HepG2 (cell line): ENCODE results near the gene CSF3R. TPM values are rescaled to one million over a fixed set of nuclear protein-coding genes. Genes with fewer than 3 reads are reported as not detected.

Experiments used
- DMAP1 ChIP-seq: IDR thresholded peaks from 2 replicates; pipeline ENCODE4 v1.6.1; 2016
- ELF4 ChIP-seq: sonication (generic); formaldehyde crosslinking; IDR thresholded peaks from 2 replicates; pipeline ENCODE4 v1.5.0; 2020; ENCODE audit warnings: missing genetic modification reagents, mild to moderate bottlenecking, moderate library complexity, borderline replicate concordance
- PPARG ChIP-seq: conservative IDR thresholded peaks from 2 replicates; pipeline ENCODE4 v1.6.1; 2016; ENCODE audit warnings: missing biosample characterization, missing genetic modification reagents
- RXRA ChIP-seq: sonication (generic); formaldehyde crosslinking; IDR thresholded peaks from 2 replicates; pipeline ENCODE4 v1.5.1; 2020; ENCODE audit warnings: missing genetic modification reagents
- SALL1 ChIP-seq: sonication (generic); formaldehyde crosslinking; IDR thresholded peaks from 2 replicates; pipeline ENCODE4 v1.8.0; 2022; ENCODE audit warnings: mild to moderate bottlenecking, missing genetic modification reagents
- SNRNP70 ChIP-seq: fragments of 200-400 bp; formaldehyde crosslinking; IDR thresholded peaks from 2 replicates; pipeline ENCODE4 v1.6.1; 2017; ENCODE audit warnings: mild to moderate bottlenecking, low read depth, low read length, moderate library complexity
- polyA plus RNA-seq, 8 experiments: library from polyadenylated mRNA; depleted of rRNA in 3 of 8; stranded (reverse) in 7 of 8; unstranded in 1 of 8; fragments of >200 nt; fragmentation: Illumina TruSeq in 4 of 8; extraction: Trizol in 4 of 8; gene quantifications; 2 replicates each; pipeline versions ENCODE4 v1.2.1 to v1.2.3, GENCODE V29; 2011 to 2016; ENCODE audit warnings: low read depth in 4 of 8, missing spikeins in 1 of 8, mixed read lengths in 1 of 8; ENCODE audit not compliant: insufficient read depth in 1 of 8
- total RNA-seq, 5 experiments: library from RNA; depleted of rRNA; stranded (reverse); fragments of >200 nt; fragmentation: Illumina TruSeq; extraction: Trizol; gene quantifications; 2 replicates each; pipeline ENCODE4 v1.2.3, GENCODE V29; 2016; ENCODE audit warnings: low read depth in 1 of 5
- TF ChIP-seq, protein P1 (sequence below): sonication (generic); formaldehyde crosslinking; IDR thresholded peaks from 2 replicates; pipeline ENCODE4 v1.4.0; 2020; ENCODE audit warnings: missing genetic modification reagents
- TF ChIP-seq, protein P2 (sequence below): IDR thresholded peaks from 2 replicates; pipeline ENCODE4 v1.6.1; 2016; ENCODE audit warnings: low read depth, missing genetic modification reagents, missing compliant biosample characterization
- TF ChIP-seq, protein P3 (sequence below): sonication (generic); formaldehyde crosslinking; IDR thresholded peaks from 2 replicates; pipeline ENCODE4 v1.8.1; 2023; ENCODE audit warnings: mild to moderate bottlenecking, missing genetic modification reagents
- TF ChIP-seq, protein P4 (sequence below): sonication (generic); formaldehyde crosslinking; IDR thresholded peaks from 2 replicates; pipeline ENCODE4 v1.4.0; 2020; ENCODE audit warnings: missing genetic modification reagents, borderline replicate concordance

CSF3R gene
- total and polyA plus RNA-seq, 2 of the 13 experiments (the other 11 are each of a cell fraction or from before 2014, with no cell fraction given) = 11.9 to 28.8 TPM

DNA sequence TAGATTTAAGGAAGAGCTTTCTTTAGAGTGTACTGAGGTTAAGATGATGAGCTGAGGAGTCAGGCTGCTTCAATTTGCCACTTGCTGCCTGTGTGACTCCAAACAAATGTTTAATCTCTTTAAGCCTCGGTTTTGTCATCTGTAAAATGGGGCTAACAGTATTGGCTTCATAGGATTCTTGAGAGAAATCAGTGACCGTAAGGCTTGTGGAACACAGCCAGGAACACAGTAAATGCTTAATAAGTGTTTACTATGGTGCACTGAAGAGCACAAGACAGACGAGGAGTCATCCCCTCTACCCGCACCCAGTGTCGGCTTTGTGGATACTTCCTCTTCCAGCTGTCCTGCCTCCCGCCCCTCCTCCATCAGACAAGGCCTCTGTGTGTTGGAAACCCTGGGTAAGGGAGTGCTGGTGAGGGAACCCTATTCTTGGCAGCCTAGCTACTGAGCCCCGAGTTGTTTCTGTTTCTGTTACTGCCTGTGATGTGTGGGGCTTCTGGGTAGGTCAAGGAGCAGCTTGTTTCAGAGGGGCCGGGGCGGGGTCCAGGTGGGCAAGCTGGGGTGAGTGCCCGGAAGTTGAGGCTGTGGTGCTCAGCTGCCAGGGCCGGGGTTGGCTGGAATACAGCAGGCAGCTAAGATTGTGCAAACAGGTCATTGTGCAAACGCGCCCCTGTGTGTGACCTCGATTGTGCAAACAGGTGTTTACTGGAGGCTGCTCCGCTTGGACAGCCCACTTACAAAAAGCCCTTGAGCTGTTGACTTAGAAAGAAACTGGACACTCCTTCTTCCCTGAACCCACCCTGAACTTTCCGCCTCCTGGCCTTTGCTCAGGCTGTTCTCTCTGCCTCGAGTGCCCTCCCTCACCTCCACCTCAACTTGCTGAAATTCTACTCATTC lies 4.0 kb upstream of the CSF3R start (continued):
- TF ChIP-seq SALL1 (CRISPR knock-in tag) (peak; percentile 99), SNRNP70 (no peak), ELF4 (peak; percentile 76; the same call in 1 of the 2 replicates), PPARG (CRISPR knock-in tag) (peak; percentile 88), DMAP1 (CRISPR knock-in tag) (peak; percentile 81), RXRA (CRISPR knock-in tag) (peak; percentile 99)
- TF ChIP-seq, protein P1, sequence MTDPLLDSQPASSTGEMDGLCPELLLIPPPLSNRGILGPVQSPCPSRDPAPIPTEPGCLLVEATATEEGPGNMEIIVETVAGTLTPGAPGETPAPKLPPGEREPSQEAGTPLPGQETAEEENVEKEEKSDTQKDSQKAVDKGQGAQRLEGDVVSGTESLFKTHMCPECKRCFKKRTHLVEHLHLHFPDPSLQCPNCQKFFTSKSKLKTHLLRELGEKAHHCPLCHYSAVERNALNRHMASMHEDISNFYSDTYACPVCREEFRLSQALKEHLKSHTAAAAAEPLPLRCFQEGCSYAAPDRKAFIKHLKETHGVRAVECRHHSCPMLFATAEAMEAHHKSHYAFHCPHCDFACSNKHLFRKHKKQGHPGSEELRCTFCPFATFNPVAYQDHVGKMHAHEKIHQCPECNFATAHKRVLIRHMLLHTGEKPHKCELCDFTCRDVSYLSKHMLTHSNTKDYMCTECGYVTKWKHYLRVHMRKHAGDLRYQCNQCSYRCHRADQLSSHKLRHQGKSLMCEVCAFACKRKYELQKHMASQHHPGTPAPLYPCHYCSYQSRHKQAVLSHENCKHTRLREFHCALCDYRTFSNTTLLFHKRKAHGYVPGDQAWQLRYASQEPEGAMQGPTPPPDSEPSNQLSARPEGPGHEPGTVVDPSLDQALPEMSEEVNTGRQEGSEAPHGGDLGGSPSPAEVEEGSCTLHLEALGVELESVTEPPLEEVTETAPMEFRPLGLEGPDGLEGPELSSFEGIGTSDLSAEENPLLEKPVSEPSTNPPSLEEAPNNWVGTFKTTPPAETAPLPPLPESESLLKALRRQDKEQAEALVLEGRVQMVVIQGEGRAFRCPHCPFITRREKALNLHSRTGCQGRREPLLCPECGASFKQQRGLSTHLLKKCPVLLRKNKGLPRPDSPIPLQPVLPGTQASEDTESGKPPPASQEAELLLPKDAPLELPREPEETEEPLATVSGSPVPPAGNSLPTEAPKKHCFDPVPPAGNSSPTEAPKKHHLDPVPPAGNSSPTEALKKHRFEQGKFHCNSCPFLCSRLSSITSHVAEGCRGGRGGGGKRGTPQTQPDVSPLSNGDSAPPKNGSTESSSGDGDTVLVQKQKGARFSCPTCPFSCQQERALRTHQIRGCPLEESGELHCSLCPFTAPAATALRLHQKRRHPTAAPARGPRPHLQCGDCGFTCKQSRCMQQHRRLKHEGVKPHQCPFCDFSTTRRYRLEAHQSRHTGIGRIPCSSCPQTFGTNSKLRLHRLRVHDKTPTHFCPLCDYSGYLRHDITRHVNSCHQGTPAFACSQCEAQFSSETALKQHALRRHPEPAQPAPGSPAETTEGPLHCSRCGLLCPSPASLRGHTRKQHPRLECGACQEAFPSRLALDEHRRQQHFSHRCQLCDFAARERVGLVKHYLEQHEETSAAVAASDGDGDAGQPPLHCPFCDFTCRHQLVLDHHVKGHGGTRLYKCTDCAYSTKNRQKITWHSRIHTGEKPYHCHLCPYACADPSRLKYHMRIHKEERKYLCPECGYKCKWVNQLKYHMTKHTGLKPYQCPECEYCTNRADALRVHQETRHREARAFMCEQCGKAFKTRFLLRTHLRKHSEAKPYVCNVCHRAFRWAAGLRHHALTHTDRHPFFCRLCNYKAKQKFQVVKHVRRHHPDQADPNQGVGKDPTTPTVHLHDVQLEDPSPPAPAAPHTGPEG (CRISPR knock-in tag) = peak; percentile 76; the same call in 1 of the 2 replicates
- TF ChIP-seq, protein P2, sequence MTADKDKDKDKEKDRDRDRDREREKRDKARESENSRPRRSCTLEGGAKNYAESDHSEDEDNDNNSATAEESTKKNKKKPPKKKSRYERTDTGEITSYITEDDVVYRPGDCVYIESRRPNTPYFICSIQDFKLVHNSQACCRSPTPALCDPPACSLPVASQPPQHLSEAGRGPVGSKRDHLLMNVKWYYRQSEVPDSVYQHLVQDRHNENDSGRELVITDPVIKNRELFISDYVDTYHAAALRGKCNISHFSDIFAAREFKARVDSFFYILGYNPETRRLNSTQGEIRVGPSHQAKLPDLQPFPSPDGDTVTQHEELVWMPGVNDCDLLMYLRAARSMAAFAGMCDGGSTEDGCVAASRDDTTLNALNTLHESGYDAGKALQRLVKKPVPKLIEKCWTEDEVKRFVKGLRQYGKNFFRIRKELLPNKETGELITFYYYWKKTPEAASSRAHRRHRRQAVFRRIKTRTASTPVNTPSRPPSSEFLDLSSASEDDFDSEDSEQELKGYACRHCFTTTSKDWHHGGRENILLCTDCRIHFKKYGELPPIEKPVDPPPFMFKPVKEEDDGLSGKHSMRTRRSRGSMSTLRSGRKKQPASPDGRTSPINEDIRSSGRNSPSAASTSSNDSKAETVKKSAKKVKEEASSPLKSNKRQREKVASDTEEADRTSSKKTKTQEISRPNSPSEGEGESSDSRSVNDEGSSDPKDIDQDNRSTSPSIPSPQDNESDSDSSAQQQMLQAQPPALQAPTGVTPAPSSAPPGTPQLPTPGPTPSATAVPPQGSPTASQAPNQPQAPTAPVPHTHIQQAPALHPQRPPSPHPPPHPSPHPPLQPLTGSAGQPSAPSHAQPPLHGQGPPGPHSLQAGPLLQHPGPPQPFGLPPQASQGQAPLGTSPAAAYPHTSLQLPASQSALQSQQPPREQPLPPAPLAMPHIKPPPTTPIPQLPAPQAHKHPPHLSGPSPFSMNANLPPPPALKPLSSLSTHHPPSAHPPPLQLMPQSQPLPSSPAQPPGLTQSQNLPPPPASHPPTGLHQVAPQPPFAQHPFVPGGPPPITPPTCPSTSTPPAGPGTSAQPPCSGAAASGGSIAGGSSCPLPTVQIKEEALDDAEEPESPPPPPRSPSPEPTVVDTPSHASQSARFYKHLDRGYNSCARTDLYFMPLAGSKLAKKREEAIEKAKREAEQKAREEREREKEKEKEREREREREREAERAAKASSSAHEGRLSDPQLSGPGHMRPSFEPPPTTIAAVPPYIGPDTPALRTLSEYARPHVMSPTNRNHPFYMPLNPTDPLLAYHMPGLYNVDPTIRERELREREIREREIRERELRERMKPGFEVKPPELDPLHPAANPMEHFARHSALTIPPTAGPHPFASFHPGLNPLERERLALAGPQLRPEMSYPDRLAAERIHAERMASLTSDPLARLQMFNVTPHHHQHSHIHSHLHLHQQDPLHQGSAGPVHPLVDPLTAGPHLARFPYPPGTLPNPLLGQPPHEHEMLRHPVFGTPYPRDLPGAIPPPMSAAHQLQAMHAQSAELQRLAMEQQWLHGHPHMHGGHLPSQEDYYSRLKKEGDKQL (CRISPR knock-in tag) = peak; percentile 88
- TF ChIP-seq, protein P3, sequence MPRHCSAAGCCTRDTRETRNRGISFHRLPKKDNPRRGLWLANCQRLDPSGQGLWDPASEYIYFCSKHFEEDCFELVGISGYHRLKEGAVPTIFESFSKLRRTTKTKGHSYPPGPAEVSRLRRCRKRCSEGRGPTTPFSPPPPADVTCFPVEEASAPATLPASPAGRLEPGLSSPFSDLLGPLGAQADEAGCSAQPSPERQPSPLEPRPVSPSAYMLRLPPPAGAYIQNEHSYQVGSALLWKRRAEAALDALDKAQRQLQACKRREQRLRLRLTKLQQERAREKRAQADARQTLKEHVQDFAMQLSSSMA (CRISPR knock-in tag) = no peak
- TF ChIP-seq, protein P4, sequence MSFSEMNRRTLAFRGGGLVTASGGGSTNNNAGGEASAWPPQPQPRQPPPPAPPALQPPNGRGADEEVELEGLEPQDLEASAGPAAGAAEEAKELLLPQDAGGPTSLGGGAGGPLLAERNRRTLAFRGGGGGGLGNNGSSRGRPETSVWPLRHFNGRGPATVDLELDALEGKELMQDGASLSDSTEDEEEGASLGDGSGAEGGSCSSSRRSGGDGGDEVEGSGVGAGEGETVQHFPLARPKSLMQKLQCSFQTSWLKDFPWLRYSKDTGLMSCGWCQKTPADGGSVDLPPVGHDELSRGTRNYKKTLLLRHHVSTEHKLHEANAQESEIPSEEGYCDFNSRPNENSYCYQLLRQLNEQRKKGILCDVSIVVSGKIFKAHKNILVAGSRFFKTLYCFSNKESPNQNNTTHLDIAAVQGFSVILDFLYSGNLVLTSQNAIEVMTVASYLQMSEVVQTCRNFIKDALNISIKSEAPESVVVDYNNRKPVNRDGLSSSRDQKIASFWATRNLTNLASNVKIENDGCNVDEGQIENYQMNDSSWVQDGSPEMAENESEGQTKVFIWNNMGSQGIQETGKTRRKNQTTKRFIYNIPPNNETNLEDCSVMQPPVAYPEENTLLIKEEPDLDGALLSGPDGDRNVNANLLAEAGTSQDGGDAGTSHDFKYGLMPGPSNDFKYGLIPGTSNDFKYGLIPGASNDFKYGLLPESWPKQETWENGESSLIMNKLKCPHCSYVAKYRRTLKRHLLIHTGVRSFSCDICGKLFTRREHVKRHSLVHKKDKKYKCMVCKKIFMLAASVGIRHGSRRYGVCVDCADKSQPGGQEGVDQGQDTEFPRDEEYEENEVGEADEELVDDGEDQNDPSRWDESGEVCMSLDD (CRISPR knock-in tag) = peak; percentile 98; the same call in 1 of the 2 replicates
